Activated gamma-delta T cell treated with anti-CD3 and anti-CD28 coated beads, Interleukin-2, amount 50 U/mL, for 16 hours (primary cell): Measurements from ENCODE around the gene KCND3.

Experiments used
- DNase-seq: peaks from one replicate; pipeline ENCODE4 v3.0.0-alpha.2; 2020; ENCODE audit warnings: low read depth

The KCND3 gene

GRCh38 chr1:111723871-111724270, 265.6 kb downstream of the KCND3 start:
- DNase-seq, result no peak

GRCh38 chr1:111723091-111723806, 266.2 kb downstream of the KCND3 start:
- DNase-seq, result no peak

GRCh38 chr1:111720977-111721786, 268.3 kb downstream of the KCND3 start:
- DNase-seq, result no peak
